ENCODE results near the gene TOM1. TPM values are rescaled to one million over a fixed set of nuclear protein-coding genes. Genes with fewer than 3 reads are reported as not detected.

TOM1 gene
- total RNA-seq, 1 experiment from 2014 or later = 22.3 TPM

DNA sequence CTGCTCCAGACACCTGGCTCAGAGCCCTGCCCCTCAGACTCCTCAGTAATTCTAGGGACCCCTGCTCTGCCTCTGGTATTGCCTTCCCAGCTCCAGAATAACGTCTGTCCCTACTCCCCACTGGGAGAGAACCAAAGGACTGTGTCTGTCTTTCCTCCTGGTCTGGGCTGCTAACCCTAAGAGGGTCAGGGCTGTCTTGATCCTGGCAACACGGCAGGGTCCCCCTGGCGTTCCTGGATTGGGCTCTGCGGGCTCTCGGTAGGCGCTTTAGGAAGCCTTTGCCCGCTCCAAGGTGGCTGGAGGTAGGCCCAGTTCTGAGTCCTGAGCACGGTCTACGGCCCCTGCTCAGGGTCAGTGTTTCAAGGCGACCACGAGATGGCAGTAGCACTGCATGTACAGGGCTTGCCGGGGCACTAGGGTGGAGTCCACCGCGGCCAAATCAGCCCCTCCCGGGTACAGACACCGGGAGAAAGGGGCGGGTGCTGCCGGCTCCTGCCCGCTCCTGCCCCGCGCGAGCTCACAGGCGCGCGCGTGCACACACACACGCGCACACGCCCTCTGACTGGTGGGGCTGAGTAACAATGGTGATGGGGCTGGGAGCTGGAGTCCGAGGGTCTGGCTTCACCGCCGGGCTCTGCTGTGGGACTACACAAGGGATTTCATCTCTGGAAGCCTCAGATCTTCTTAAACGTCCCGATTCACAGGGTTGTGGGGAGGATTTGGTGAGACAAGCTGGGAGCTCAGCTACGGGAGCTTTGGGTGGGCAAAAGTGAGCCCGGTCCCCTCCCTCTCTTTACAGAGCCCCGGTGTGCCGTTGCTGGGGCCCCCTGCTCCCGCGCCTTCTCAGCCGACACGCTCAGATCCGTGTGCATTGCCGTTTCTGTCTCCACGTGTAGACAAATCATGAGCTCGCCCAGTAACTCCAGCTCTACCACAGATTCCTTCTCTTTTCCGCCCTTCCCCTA is 51.1 kb downstream of the TOM1 start:
- Histone ChIP-seq H2AK5ac (ENCODE audit: insufficient read length, low read length) (no peak overlapping the region), H3K23me2 (ENCODE audit: insufficient read length, low read depth, low read length, poor library complexity, severe bottlenecking) (peaks cover 7% of the 10 kb centered on the region), H3T11ph (ENCODE audit: low read length) (no peak overlapping the region), H2BK5ac (ENCODE audit: insufficient read length, low read length) (no peak overlapping the region), H4K8ac (replicated peaks; ENCODE audit: insufficient read length, low read depth, low read length) (no peak overlapping the region), H3K79me1 (ENCODE audit: insufficient read depth, low read depth, low read length, poor library complexity, severe bottlenecking) (no peaks in the 10 kb centered on the region), H3K27me3 (ENCODE audit: insufficient read depth, low read length) (no peaks in the 10 kb centered on the region), H3K14ac (ENCODE audit: insufficient read depth, low read length) (peak overlapping the region; percentile 6), H2BK120ac (ENCODE audit: low read depth, low read length, poor library complexity, severe bottlenecking) (no peak overlapping the region), H2BK15ac (ENCODE audit: low read depth, low read length) (no peak overlapping the region), H4K91ac (ENCODE audit: insufficient read length, low read depth, low read length) (no peak overlapping the region), H3K9me3 (ENCODE audit: control insufficient read depth, low read depth, low read length) (no peaks in the 10 kb centered on the region), H3K56ac (ENCODE audit: insufficient read length, low read depth, low read length) (no peak overlapping the region), H3K9ac (ENCODE audit: extremely low read depth, insufficient read length, low read length) (no peak overlapping the region), H2BK12ac (ENCODE audit: insufficient read length, low read depth, low read length) (no peak overlapping the region), H3K4ac (ENCODE audit: low read depth, low read length) (no peak overlapping the region), H2BK20ac (ENCODE audit: low read depth, low read length, poor library complexity, severe bottlenecking) (no peak overlapping the region), H3K79me2 (ENCODE audit: insufficient read depth, low read length) (no peaks in the 10 kb centered on the region), H2AFZ (ENCODE audit: low read length) (no peak overlapping the region), H3K18ac (ENCODE audit: insufficient read length, low read depth, low read length) (no peak overlapping the region), H3K27ac (ENCODE audit: insufficient read length, low read depth, low read length) (no peak overlapping the region), H3K23ac (ENCODE audit: insufficient read length, low read depth, low read length) (no peak overlapping the region), H4K5ac (ENCODE audit: insufficient read length, low read depth, low read length) (no peak overlapping the region), H3K4me2 (ENCODE audit: insufficient read depth, insufficient read length, low read length) (peak overlapping the region; percentile 73), H3K4me1 (ENCODE audit: insufficient read depth, low read length) (no peaks in the 10 kb centered on the region; the same call in 1 of the 2 replicates), H4K20me1 (ENCODE audit: control insufficient read depth, insufficient read depth, insufficient read length) (no peaks in the 10 kb centered on the region)
- Mint-ChIP-seq H3K36me3 (ENCODE audit: insufficient read depth in 1 of 3, low read depth in 3 of 3) (no peaks in the 10 kb centered on the region; a peak in 1 of 7 replicates), H3K4me3 (peak overlapping the region; percentile 78 to 88), H3K27me3 (ENCODE audit: low read depth) (peaks cover 12% of the 10 kb centered on the region), H3K27ac (peak overlapping the region in 2 of 3 experiments; percentile 6 to 68; a peak in 3 of 7 replicates), H3K9me3 (no peaks in the 10 kb centered on the region), H3K4me1 (peaks cover 18 to 32% of the 10 kb centered on the region in 2 experiments)
- WGBS (ENCODE audit: extremely low coverage, insufficient read length, low lambda C conversion rate) = no CpG with 5 or more reads among the region's 47 CpGs
- DNase-seq = peak; percentile 95
- TF ChIP-seq, protein P1, sequence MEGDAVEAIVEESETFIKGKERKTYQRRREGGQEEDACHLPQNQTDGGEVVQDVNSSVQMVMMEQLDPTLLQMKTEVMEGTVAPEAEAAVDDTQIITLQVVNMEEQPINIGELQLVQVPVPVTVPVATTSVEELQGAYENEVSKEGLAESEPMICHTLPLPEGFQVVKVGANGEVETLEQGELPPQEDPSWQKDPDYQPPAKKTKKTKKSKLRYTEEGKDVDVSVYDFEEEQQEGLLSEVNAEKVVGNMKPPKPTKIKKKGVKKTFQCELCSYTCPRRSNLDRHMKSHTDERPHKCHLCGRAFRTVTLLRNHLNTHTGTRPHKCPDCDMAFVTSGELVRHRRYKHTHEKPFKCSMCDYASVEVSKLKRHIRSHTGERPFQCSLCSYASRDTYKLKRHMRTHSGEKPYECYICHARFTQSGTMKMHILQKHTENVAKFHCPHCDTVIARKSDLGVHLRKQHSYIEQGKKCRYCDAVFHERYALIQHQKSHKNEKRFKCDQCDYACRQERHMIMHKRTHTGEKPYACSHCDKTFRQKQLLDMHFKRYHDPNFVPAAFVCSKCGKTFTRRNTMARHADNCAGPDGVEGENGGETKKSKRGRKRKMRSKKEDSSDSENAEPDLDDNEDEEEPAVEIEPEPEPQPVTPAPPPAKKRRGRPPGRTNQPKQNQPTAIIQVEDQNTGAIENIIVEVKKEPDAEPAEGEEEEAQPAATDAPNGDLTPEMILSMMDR (conservative IDR thresholded peaks at IDR 0.05) = peak; percentile 98
